Measurements from ENCODE around the gene RNF126.

The RNF126 gene

DNA sequence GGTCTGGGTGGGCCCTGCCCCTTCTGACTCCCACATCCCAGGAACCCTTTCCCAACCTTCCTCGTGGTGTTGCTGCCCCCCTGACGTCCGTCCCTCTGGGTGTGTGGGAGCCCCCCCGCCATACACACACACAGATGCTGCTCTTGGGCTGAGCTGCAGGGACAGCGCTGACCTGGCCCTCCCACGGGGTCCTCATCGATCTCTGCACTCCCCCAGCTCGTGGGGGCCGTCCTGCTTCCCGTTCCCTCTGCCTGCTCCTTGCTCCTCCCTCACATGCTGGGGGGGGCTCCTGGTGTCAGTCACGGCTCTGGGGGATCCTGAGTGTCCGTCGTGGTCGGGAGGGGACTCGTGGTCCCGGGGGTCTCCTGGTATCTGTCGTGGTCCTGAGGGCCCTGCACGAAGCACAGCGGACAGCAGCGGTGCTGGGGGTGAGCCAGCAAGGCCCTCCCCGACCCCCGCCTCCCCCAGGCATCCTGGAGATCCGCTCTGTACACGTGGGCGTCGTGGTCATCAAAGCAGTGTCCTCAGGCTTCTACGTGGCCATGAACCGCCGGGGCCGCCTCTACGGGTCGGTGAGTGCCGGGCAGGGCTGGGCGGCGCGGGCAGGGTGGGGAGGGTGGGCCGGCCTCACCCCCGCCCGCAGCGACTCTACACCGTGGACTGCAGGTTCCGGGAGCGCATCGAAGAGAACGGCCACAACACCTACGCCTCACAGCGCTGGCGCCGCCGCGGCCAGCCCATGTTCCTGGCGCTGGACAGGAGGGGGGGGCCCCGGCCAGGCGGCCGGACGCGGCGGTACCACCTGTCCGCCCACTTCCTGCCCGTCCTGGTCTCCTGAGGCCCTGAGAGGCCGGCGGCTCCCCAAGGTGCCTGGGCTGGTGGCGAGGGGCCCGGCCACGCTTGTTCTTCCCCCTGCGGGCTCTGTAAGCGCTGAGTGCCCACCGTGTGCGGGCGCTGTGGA lies 20.0 kb downstream of the RNF126 start:
- TF ChIP-seq EP300 (IDR thresholded peaks at IDR 0.05; ENCODE audit: borderline replicate concordance) (no peak), TCF12 (IDR thresholded peaks at IDR 0.05; ENCODE audit: low read depth) (no peak), NFIC (IDR thresholded peaks at IDR 0.05) (no peak), TEAD4 (IDR thresholded peaks at IDR 0.05) (no peak), CREB1 (IDR thresholded peaks at IDR 0.05; ENCODE audit: low read depth) (no peak), YY1 (IDR thresholded peaks at IDR 0.05; ENCODE audit: low read depth) (no peak), TAF1 (IDR thresholded peaks at IDR 0.05; ENCODE audit: low read depth) (no peak), ZBTB7A (IDR thresholded peaks at IDR 0.05; ENCODE audit: low read depth) (no peak; the same call in 1 of the 2 replicates), EGR1 (IDR thresholded peaks at IDR 0.05) (no peak), RAD21 (IDR thresholded peaks at IDR 0.05; ENCODE audit: low read depth) (no peak), FOXM1 (IDR thresholded peaks at IDR 0.05; ENCODE audit: borderline replicate concordance, low read depth) (no peak), CEBPB (IDR thresholded peaks at IDR 0.05) (no peak)
- TF ChIP-seq, protein P1, sequence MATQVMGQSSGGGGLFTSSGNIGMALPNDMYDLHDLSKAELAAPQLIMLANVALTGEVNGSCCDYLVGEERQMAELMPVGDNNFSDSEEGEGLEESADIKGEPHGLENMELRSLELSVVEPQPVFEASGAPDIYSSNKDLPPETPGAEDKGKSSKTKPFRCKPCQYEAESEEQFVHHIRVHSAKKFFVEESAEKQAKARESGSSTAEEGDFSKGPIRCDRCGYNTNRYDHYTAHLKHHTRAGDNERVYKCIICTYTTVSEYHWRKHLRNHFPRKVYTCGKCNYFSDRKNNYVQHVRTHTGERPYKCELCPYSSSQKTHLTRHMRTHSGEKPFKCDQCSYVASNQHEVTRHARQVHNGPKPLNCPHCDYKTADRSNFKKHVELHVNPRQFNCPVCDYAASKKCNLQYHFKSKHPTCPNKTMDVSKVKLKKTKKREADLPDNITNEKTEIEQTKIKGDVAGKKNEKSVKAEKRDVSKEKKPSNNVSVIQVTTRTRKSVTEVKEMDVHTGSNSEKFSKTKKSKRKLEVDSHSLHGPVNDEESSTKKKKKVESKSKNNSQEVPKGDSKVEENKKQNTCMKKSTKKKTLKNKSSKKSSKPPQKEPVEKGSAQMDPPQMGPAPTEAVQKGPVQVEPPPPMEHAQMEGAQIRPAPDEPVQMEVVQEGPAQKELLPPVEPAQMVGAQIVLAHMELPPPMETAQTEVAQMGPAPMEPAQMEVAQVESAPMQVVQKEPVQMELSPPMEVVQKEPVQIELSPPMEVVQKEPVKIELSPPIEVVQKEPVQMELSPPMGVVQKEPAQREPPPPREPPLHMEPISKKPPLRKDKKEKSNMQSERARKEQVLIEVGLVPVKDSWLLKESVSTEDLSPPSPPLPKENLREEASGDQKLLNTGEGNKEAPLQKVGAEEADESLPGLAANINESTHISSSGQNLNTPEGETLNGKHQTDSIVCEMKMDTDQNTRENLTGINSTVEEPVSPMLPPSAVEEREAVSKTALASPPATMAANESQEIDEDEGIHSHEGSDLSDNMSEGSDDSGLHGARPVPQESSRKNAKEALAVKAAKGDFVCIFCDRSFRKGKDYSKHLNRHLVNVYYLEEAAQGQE (IDR thresholded peaks at IDR 0.05; ENCODE audit: low read depth), result no peak
- TF ChIP-seq, protein P2, sequence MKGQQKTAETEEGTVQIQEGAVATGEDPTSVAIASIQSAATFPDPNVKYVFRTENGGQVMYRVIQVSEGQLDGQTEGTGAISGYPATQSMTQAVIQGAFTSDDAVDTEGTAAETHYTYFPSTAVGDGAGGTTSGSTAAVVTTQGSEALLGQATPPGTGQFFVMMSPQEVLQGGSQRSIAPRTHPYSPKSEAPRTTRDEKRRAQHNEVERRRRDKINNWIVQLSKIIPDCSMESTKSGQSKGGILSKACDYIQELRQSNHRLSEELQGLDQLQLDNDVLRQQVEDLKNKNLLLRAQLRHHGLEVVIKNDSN (IDR thresholded peaks at IDR 0.05), result no peak
- TF ChIP-seq, protein P3, sequence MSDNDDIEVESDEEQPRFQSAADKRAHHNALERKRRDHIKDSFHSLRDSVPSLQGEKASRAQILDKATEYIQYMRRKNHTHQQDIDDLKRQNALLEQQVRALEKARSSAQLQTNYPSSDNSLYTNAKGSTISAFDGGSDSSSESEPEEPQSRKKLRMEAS (IDR thresholded peaks at IDR 0.05), result no peak

DNA sequence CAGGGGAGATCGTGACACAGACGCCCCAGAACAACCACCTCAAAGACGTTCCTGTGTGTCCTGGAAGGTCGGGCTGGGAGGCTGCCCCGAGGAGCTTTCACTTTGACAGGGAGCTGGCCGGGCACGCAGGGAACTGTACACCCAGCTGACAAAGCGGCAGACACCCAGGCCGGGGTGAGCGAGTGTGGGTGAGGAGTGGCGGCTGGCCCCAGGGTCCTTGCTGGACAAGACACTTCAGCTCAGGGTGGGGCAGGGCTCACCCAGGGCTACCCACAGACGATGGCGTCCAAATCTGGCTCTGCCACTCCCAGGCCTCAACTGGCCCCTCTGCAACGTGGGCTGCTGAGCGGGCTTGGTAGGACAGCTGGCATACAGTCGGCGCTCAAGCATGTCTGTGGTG lies 21.3 kb downstream of the RNF126 start:
- no peak for TF ChIP-seq RAD21 (IDR thresholded peaks at IDR 0.05; ENCODE audit: low read depth)
- TF ChIP-seq, protein P2 (IDR thresholded peaks at IDR 0.05), result no peak
- TF ChIP-seq CREB1 (IDR thresholded peaks at IDR 0.05; ENCODE audit: low read depth), result no peak
- no peak for TF ChIP-seq TAF1 (IDR thresholded peaks at IDR 0.05; ENCODE audit: low read depth)
- no peak for TF ChIP-seq EGR1 (IDR thresholded peaks at IDR 0.05)
- TF ChIP-seq TCF12 (IDR thresholded peaks at IDR 0.05; ENCODE audit: low read depth), result no peak
- TF ChIP-seq, protein P3 (IDR thresholded peaks at IDR 0.05), result no peak
- no peak for TF ChIP-seq NFIC (IDR thresholded peaks at IDR 0.05)
- no peak for TF ChIP-seq CEBPB (IDR thresholded peaks at IDR 0.05)
- no peak for TF ChIP-seq YY1 (IDR thresholded peaks at IDR 0.05; ENCODE audit: low read depth)
- TF ChIP-seq EP300 (IDR thresholded peaks at IDR 0.05; ENCODE audit: borderline replicate concordance), result no peak
- no peak for TF ChIP-seq FOXM1 (IDR thresholded peaks at IDR 0.05; ENCODE audit: borderline replicate concordance, low read depth)
- no peak for TF ChIP-seq ZBTB7A (IDR thresholded peaks at IDR 0.05; ENCODE audit: low read depth)
- TF ChIP-seq TEAD4 (IDR thresholded peaks at IDR 0.05), result no peak
- TF ChIP-seq, protein P1 (IDR thresholded peaks at IDR 0.05; ENCODE audit: low read depth), result no peak

DNA sequence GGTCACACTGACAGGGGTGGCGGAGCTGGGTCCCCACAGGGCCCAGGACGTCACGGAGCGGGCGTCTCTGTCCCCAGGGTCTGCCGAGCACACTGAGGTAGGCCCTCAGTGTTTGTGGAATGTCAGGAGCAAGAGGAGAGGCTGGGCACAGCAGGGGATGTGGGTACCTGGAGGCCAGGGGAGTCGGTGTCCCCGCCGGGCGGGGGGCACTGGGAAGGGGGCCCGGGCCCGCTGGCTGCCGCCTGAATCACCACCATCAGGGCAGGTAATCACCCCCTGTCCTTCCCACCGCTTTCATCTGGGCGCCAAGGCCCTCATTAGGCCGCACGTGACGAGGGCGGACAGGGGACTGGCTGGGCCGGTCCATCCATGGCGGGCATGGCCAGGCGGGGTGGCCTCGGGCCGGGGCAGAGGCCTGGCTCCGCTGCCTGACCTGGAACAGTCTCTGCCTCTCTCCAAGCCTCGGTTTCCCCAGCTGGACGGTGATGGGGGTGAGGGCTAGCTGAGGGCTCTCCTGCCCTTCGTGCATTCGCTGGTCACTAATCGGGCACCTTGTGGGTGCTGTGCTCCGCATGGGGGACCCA lies 22.3 kb downstream of the RNF126 start:
- TF ChIP-seq EP300 (IDR thresholded peaks at IDR 0.05; ENCODE audit: borderline replicate concordance) (no peak), RAD21 (IDR thresholded peaks at IDR 0.05; ENCODE audit: low read depth) (no peak), TEAD4 (IDR thresholded peaks at IDR 0.05) (no peak), NFIC (IDR thresholded peaks at IDR 0.05) (no peak), CREB1 (IDR thresholded peaks at IDR 0.05; ENCODE audit: low read depth) (no peak), TAF1 (IDR thresholded peaks at IDR 0.05; ENCODE audit: low read depth) (no peak), EGR1 (IDR thresholded peaks at IDR 0.05) (no peak)
- TF ChIP-seq, protein P3 (IDR thresholded peaks at IDR 0.05), result no peak

DNA sequence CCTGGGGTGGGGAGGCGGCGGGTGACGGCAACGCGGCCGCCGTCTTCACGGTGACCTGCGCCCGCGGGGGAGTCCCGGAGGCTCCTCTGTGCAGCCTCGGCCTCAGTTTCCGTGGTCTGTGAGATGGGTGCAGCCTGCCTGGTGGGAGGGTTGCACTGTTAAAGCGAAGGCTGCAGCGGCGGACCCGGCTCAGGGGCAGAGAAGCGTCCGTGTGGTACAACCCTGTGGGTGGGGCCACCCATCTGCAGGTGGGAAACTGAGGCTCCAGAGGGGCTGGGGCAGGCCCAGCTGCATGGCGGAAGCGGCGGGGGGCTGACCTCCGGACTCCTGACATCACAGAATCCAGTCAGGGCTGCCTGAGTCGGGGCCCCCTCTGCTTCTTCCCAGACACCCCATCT lies 22.9 kb downstream of the RNF126 start:
- TF ChIP-seq, protein P1 (IDR thresholded peaks at IDR 0.05; ENCODE audit: low read depth), result no peak
- TF ChIP-seq CREB1 (IDR thresholded peaks at IDR 0.05; ENCODE audit: low read depth) (no peak), EGR1 (IDR thresholded peaks at IDR 0.05) (no peak), TAF1 (IDR thresholded peaks at IDR 0.05; ENCODE audit: low read depth) (no peak), RAD21 (IDR thresholded peaks at IDR 0.05; ENCODE audit: low read depth) (no peak)

All from Ishikawa (cell line).